Liver (tissue), 2 donors: ENCODE results near the gene MAD2L2.

ENCODE experiments used
- JUND ChIP-seq, 2 donors: IDR thresholded peaks; 2 replicates each; pipeline ENCODE4 v1.6.1; 2016; ENCODE audit warnings: antibody characterized with exemption in 2 of 2
- RAD21 ChIP-seq, 2 donors: IDR thresholded peaks; 2 replicates each; pipeline ENCODE4 v1.6.1; 2016; ENCODE audit warnings: antibody characterized with exemption in 2 of 2, mild to moderate bottlenecking in 2 of 2
- donor health status: healthy.

- no peak for TF ChIP-seq RAD21 (IDR thresholded peaks at IDR 0.05)
- TF ChIP-seq JUND (IDR thresholded peaks at IDR 0.05): no peak
Observed at GRCh38 chr1:11634365-11635192, 46.4 kb downstream of the MAD2L2 start.
